Measurements from ENCODE around the gene FBXL14. TPM values are rescaled to one million over a fixed set of nuclear protein-coding genes. Genes with fewer than 3 reads are reported as not detected.
A peak's percentile ranks its signal among the peaks of the same experiment; 100 is the strongest.

The FBXL14 gene, protein sequence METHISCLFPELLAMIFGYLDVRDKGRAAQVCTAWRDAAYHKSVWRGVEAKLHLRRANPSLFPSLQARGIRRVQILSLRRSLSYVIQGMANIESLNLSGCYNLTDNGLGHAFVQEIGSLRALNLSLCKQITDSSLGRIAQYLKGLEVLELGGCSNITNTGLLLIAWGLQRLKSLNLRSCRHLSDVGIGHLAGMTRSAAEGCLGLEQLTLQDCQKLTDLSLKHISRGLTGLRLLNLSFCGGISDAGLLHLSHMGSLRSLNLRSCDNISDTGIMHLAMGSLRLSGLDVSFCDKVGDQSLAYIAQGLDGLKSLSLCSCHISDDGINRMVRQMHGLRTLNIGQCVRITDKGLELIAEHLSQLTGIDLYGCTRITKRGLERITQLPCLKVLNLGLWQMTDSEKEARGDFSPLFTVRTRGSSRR
- 1.6 and 6.6 TPM in 2 replicates for total RNA-seq (2011; cell fraction: chromatin; rRNA removed; ENCODE audit: low replicate concordance)
- total RNA-seq (2011; cell fraction: nucleolus; rRNA removed), result 7.8 and 11.2 TPM in 2 replicates
- total RNA-seq (2011; cell fraction: nucleoplasm; rRNA removed), result 4.3 and 5.0 TPM in 2 replicates
- 7.1 and 7.8 TPM in 2 replicates for total RNA-seq (2014; rRNA removed)
- 0.22 and 0.65 TPM in 2 replicates for total RNA-seq (2014; rRNA removed; fragmentation: Illumina TruSeq; extraction: Trizol)
- 4.8 and 5.3 TPM in 2 replicates for total RNA-seq (2015; rRNA removed; fragmentation: Illumina TruSeq; extraction: Trizol)
- 9.8 and 11.0 TPM in 2 replicates for total RNA-seq (2021)
- polyA plus RNA-seq (2011; rRNA removed), result 3.3 and 4.6 TPM in 2 replicates
- polyA plus RNA-seq (2011; cell fraction: cytosol; rRNA removed), result 6.7 and 16.0 TPM in 2 replicates
- 3.4 and 5.1 TPM in 2 replicates for polyA plus RNA-seq (2011; cell fraction: nucleus; rRNA removed)
- polyA plus RNA-seq (2012), result 6.5 and 9.3 TPM in 2 replicates
- 1.2 and 3.3 TPM in 2 replicates for polyA plus RNA-seq (2014; fragmentation: Illumina TruSeq; extraction: Trizol)
- under 1 TPM; 0.13 to 0.17 TPM for polyA plus RNA-seq (2014; fragmentation: Nextera tagmentation; extraction: Ambion mirVana)
- polyA plus RNA-seq (2014; rRNA removed), result 6.3 and 7.6 TPM in 2 replicates
- 3.3 and 6.3 TPM in 2 replicates for polyA minus RNA-seq (2011; rRNA and poly(A)+ RNA removed)
- 8.7 TPM in 2 replicates for polyA minus RNA-seq (2011; cell fraction: cytosol; rRNA and poly(A)+ RNA removed)
- polyA minus RNA-seq (2011; cell fraction: nucleus; rRNA and poly(A)+ RNA removed), result 5.9 and 7.4 TPM in 2 replicates
- percentile 53 among the genes with signal in this experiment for Bru-seq, nascent RNA
- BruChase-seq, experiment 1, labeled RNA remaining after a 2-hour chase, result percentile 54 among the genes with signal in this experiment
- BruChase-seq, experiment 2, labeled RNA remaining after a 6-hour chase, result percentile 59 among the genes with signal in this experiment
- long read RNA-seq, experiment 1, partial matches to known transcripts, result 0 of 70 reads
- long read RNA-seq, experiment 1, other reads (novel, unspliced or antisense), result 70 of 70 reads
- long read RNA-seq, experiment 2, partial matches to known transcripts, result 0 of 18 reads
- long read RNA-seq, experiment 2, other reads (novel, unspliced or antisense), result 18 of 18 reads
- long read RNA-seq, experiment 3, result 0 reads

DNA sequence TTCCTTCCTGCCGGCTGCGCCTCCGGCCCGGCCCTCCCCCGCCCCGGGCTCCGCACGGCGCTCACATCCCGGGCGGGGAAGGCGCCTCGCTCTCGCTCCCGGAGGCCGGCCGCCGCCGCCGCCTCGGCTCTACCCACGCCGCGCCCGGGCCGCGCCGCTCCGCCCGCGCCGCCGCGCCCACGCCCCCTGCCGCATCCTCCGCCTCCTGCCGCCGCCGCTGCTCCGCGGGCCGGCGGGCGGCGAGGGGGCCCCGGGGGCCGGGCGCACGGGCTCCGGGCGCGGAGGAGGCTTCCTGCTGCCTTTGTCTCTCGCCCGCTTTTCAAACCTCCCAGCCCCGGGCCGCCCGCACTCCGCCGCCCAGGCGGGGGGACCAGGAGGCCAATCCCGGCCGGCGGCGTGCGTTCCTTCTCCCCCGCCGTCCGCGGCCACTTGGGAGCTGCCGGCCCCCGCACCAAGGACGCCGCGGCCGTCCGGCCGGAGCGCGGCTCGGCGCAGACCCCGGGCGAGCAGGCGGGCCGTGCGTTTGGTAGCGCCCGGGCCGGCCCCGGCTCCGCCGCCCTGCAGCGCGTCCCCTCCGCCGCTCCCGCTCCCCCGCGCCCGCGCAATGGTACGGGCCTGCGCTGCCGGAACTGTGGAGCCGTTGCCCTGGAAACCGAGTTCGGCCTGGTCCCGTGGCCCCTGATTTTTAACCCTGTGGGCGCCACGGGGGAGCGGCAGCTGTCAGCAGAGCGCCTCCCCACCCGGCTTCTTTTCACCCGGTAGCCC is at the start of gene FBXL14:
Gene FBXL14, minus strand, starts transcription at position 321 of the 765 bp plus-strand sequence. CDS start 515 bp downstream, outside the sequence.
- H3K79me2 ChIP-seq (ENCODE audit: control insufficient read depth, insufficient read depth, low read length), result peaks cover 58% of the 10 kb centered on the region
- H3K4me3 ChIP-seq, result peak within 1 kb of the TSS; percentile 62
- peak within 1 kb of the TSS; percentile 94 for H2AFZ ChIP-seq (ENCODE audit: low read depth, low read length)
- H3K4me1 ChIP-seq (replicated peaks in 1 of 2; ENCODE audit: control insufficient read depth in 2 of 2, insufficient read depth in 2 of 2, low read length in 2 of 2), result peaks cover 26 to 42% of the 10 kb centered on the region in 2 experiments; a peak in 4 of 5 replicates
- ChIA-PET POLR2A (interaction anchor here (0.9 to 1.8 kb wide), 3 partner anchors 9 to 19 kb away, joined by 4 to 5 read pairs (median 5); no protein-coding TSS in a partner anchor), CTCF (ENCODE audit: low intra/inter-chr PET ratio) (interaction anchor here (0.7 kb wide), 1 partner anchor 11 kb away, joined by 3 read pairs; no protein-coding TSS in a partner anchor)
- H3K27me3 ChIP-seq (ENCODE audit: control insufficient read depth in 2 of 2, insufficient read depth in 2 of 2, low read length in 2 of 2), result no peaks in the 10 kb centered on the region
- under 1% methylated on average over 21 of the region's 115 CpGs for WGBS (ENCODE audit: insufficient coverage, low coverage, missing lambda C conversion rate)
- ATAC-seq (peak; percentile 80), DNase-seq (ENCODE audit: extremely low read depth in 1 of 4, low spot score in 3 of 4) (peak; percentile 77 to 91 (median 80)), FAIRE-seq (peak; percentile 40)
- intact Hi-C loops (cut with micrococcal nuclease), result no loop called here
- no peaks in the 10 kb centered on the region for H3K9me1 ChIP-seq (ENCODE audit: control insufficient read depth, insufficient read depth, low read length)
- H3K36me3 ChIP-seq (ENCODE audit: control insufficient read depth, insufficient read depth, low read length), result peaks cover 10% of the 10 kb centered on the region; the same call in 1 of the 3 replicates
- in situ Hi-C loops (cut with MboI), result loop anchor here (5.0 to 25.0 kb wide), 3 partner anchors 307 to 1032 kb away; no protein-coding TSS in a partner anchor
- no TSS peak for BruUV-seq (replicated peaks)
- H3K27ac ChIP-seq (ENCODE audit: extremely low read depth, low read depth, low read length), result peak within 1 kb of the TSS; percentile 87
- H3K9me3 ChIP-seq (replicated peaks; ENCODE audit: control insufficient read depth, insufficient read depth, low read depth, low read length), result no peaks in the 10 kb centered on the region
- H3K9ac ChIP-seq (ENCODE audit: insufficient read depth in 1 of 2, low read depth in 2 of 2, low read length in 2 of 2), result peak within 1 kb of the TSS; percentile 65 to 90
- peaks cover 12% of the 10 kb centered on the region for H4K20me1 ChIP-seq (replicated peaks; ENCODE audit: control insufficient read depth, insufficient read depth, low read length)
- peak within 1 kb of the TSS; percentile 86 for H3K4me2 ChIP-seq (ENCODE audit: insufficient read depth, low read length)
- TF ChIP-seq MYNN (IDR thresholded peaks at IDR 0.05), result no peak
- TF ChIP-seq MYNN (CRISPR knock-in tag; IDR thresholded peaks at IDR 0.05), result no peak
- peak; percentile 78 for TF ChIP-seq RBM22 (IDR thresholded peaks at IDR 0.05; ENCODE audit: low read depth, low read length, poor library complexity, severe bottlenecking)
- TF ChIP-seq ZNF584 (CRISPR knock-in tag; IDR thresholded peaks at IDR 0.05; ENCODE audit: low read depth), result no peak
- no peak for TF ChIP-seq HMG20A (CRISPR knock-in tag; conservative IDR thresholded peaks at IDR 0.05)
- no peak for TF ChIP-seq ZNF23 (CRISPR knock-in tag; IDR thresholded peaks at IDR 0.05)
- TF ChIP-seq SMAD2 (IDR thresholded peaks at IDR 0.05; ENCODE audit: low read depth, low read length), result no peak
- TF ChIP-seq CREBBP (IDR thresholded peaks at IDR 0.05; ENCODE audit: low read depth, low read length), result no peak
- no peak for TF ChIP-seq POLR2AphosphoS2 (IDR thresholded peaks at IDR 0.05; ENCODE audit: low read length)
- TF ChIP-seq ZNF165 (CRISPR knock-in tag; IDR thresholded peaks at IDR 0.05; ENCODE audit: borderline replicate concordance), result no peak
- TF ChIP-seq, protein P1, sequence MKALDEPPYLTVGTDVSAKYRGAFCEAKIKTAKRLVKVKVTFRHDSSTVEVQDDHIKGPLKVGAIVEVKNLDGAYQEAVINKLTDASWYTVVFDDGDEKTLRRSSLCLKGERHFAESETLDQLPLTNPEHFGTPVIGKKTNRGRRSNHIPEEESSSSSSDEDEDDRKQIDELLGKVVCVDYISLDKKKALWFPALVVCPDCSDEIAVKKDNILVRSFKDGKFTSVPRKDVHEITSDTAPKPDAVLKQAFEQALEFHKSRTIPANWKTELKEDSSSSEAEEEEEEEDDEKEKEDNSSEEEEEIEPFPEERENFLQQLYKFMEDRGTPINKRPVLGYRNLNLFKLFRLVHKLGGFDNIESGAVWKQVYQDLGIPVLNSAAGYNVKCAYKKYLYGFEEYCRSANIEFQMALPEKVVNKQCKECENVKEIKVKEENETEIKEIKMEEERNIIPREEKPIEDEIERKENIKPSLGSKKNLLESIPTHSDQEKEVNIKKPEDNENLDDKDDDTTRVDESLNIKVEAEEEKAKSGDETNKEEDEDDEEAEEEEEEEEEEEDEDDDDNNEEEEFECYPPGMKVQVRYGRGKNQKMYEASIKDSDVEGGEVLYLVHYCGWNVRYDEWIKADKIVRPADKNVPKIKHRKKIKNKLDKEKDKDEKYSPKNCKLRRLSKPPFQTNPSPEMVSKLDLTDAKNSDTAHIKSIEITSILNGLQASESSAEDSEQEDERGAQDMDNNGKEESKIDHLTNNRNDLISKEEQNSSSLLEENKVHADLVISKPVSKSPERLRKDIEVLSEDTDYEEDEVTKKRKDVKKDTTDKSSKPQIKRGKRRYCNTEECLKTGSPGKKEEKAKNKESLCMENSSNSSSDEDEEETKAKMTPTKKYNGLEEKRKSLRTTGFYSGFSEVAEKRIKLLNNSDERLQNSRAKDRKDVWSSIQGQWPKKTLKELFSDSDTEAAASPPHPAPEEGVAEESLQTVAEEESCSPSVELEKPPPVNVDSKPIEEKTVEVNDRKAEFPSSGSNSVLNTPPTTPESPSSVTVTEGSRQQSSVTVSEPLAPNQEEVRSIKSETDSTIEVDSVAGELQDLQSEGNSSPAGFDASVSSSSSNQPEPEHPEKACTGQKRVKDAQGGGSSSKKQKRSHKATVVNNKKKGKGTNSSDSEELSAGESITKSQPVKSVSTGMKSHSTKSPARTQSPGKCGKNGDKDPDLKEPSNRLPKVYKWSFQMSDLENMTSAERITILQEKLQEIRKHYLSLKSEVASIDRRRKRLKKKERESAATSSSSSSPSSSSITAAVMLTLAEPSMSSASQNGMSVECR (CRISPR knock-in tag; IDR thresholded peaks at IDR 0.05), result peak; percentile 58; the same call in 1 of the 2 replicates
